CD4-positive, alpha-beta T cell treated with Interleukin-12 subunit alpha and Interleukin-12 subunit beta, for 1 hour (primary cell): ENCODE data around the gene SLC28A1.
"Not testable (repeated sequence)": the region's sequence is repeated elsewhere in the genome, so short reads cannot be mapped to it uniquely, and the experiment has no call there.

Experiments used
- DNase-seq: peaks from one replicate; pipeline ENCODE4 v3.0.0-alpha.2; 2020

SLC28A1 gene

GRCh38 chr15:84976746-84977345 is 92.4 kb downstream of the SLC28A1 start:
- no peak for DNase-seq

GRCh38 chr15:84979651-84980050 is 95.2 kb downstream of the SLC28A1 start:
- no peak for DNase-seq

- peak; percentile 89 for DNase-seq
Observed at GRCh38 chr15:84980196-84981053, 96.0 kb downstream of the SLC28A1 start.

GRCh38 chr15:84981054-84981710 is 96.7 kb downstream of the SLC28A1 start:
- DNase-seq: peak; percentile 97

GRCh38 chr15:84981711-84982300 is 97.3 kb downstream of the SLC28A1 start, which contains the start of gene PDE8A:
Gene PDE8A (plus strand): TSS chr15:84981856. CDS start chr15:84982163, 307 bp downstream.
- peak; percentile 61 for DNase-seq

GRCh38 chr15:84982301-84982920 is 97.9 kb downstream of the SLC28A1 start:
- peak; percentile 64 for DNase-seq

- DNase-seq: no peak
Observed at GRCh38 chr15:84983294-84983693, 98.8 kb downstream of the SLC28A1 start.

GRCh38 chr15:84983711-84984110 is 99.2 kb downstream of the SLC28A1 start:
- no peak for DNase-seq

GRCh38 chr15:84985158-84985557 is 100.7 kb downstream of the SLC28A1 start:
- DNase-seq: no peak

- DNase-seq: not testable (repeated sequence)
Observed at GRCh38 chr15:84987351-84987750, 102.9 kb downstream of the SLC28A1 start.

- peak; percentile 20 for DNase-seq
Observed at GRCh38 chr15:84987949-84988624, 103.6 kb downstream of the SLC28A1 start.

GRCh38 chr15:84988909-84989644 is 104.6 kb downstream of the SLC28A1 start:
- no peak for DNase-seq

- no peak for DNase-seq
Observed at GRCh38 chr15:84990507-84990906, 106.0 kb downstream of the SLC28A1 start.

- DNase-seq: no peak
Observed at GRCh38 chr15:84991014-84991712, 106.7 kb downstream of the SLC28A1 start.

GRCh38 chr15:84992157-84992944 is 107.9 kb downstream of the SLC28A1 start:
- peak; percentile 15 for DNase-seq
